HG03469 (cell line): ENCODE measurements around the gene HHEX.
A peak's percentile ranks its signal among the peaks of the same experiment; 100 is the strongest.
"Not testable (repeated sequence)": the region's sequence is repeated elsewhere in the genome, so short reads cannot be mapped to it uniquely, and the experiment has no call there.

Source experiments
- ATAC-seq: cut with Tn5 transposase; IDR thresholded peaks from one replicate; pipeline ENCODE4 v1.9.1; 2021; ENCODE audit warnings: mild to moderate bottlenecking, moderate library complexity, moderate number of reproducible peaks; ENCODE audit not compliant: unreplicated experiment

The HHEX gene

DNA sequence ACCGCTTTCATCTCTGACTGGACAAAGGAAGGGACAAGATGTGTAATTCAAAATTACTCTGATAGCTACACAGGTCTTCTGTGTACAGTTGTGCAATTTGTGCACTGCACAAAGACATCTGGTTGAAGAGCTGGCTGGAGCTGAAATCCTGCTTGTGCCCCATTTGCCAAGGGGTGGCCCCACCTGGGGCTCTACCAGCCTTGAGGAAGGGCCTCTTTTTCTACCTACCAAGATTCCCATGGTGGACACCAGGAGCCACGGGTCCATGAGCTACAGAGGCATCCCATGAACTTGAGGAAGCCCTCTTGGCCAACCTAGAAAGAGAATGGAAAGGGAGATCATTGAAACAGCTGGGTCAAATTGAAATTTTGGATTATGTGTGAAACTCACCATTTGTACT is 43.2 kb downstream of the HHEX start:
- no peak for ATAC-seq

- ATAC-seq, result no peak
These were observed 44.5 kb downstream of the HHEX start for GRCh38 chr10:92734301-92734700.

DNA sequence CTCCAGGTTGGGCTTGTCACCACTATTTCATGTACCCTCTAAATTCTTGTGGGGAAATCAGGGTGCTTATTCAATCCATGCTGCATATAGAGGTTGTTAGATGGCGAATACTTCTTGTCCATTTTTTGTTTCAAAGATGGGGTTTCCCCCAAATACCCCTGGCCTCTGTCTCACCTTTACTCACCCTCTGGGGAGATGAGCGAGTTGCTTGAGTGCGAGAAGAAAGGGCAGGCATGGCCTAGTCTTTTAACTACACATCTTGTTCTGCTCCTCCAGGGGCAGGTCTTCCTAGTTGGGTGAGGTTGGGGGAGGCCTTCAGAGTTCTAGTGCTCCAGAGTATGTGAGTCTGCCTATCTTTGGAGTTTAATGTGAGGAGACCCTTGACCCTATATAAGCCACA is 46.2 kb downstream of the HHEX start:
- ATAC-seq, result no peak

DNA sequence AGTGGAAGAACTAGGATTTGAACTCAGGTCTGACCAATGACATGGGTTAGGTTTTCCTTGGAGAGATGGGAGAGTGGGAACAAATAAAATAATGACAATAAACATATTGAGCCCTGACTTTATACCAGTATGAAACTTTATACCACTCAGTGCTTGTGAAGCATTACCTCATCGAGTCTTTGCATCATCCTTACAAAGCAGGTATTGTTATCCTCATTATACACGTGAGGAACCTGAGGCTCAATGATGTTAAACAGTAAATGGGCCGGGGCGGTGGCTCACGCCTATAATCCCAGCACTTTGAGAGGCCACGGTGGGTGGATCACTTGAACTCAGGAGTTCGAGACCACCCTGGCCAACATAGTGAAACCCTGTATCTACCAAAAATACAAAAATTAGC is 47.7 kb downstream of the HHEX start:
- no peak for ATAC-seq

DNA sequence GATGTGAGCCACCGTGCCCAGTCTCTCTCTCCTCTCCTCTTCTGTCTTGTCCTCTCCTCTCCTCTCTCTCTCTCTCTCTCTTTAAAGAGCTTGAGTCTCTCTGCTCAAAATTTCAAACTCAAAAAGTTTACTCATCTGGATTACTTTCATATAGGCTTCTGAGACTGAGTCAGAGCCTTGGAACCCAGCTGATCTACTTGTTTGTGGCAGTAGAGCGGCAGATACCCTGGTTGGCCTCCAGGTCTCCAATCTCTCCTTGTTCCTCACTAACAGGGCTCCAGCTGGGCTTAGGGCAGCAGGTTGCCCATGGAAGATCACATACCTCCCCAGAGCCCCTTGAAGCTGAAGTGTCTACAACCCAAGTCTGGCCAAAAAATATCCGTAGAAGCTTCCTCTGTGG is 51.0 kb downstream of the HHEX start:
- no peak for ATAC-seq

- not testable (repeated sequence) for ATAC-seq
These were observed 52.0 kb downstream of the HHEX start for GRCh38 chr10:92741741-92742140.

GRCh38 chr10:92742331-92743228 is 52.8 kb downstream of the HHEX start:
- ATAC-seq, result peak; percentile 92
